GM23338 (cell line): ENCODE results near the gene TMEM51. TPM values are rescaled to one million over a fixed set of nuclear protein-coding genes. Genes with fewer than 3 reads are reported as not detected.

Experiments used
- ATAC-seq: fragments of 200-7000 bp; cut with Tn5 transposase; 3 replicates; pipeline ENCODE4 v1.9.1; 2020
- DNase-seq: peaks from one replicate; pipeline ENCODE4 v3.0.0-alpha.2; 2015; ENCODE audit warnings: low spot score
- H2AFZ ChIP-seq: fragments of 200-600 bp; sonication (generic); 2 replicates; pipeline ENCODE4 v1.8.0; 2016; ENCODE audit warnings: antibody characterized with exemption, mild to moderate bottlenecking, moderate library complexity
- H3F3A ChIP-seq: fragments of 200-600 bp; sonication (generic); replicated peaks from 2 replicates; pipeline ENCODE4 v1.8.0; 2017; ENCODE audit warnings: antibody characterized with exemption, mixed run types, low read depth
- H3K27ac ChIP-seq: fragments of 200-600 bp; sonication (generic); 2 replicates; pipeline ENCODE4 v1.6.1; 2016; ENCODE audit warnings: low read depth
- H3K27me3 ChIP-seq: fragments of 200-600 bp; sonication (generic); 2 replicates; pipeline ENCODE4 v1.8.0; 2016; ENCODE audit warnings: mild to moderate bottlenecking, mixed run types, moderate library complexity; ENCODE audit not compliant: insufficient read depth
- H3K36me3 ChIP-seq: fragments of 200-600 bp; sonication (generic); 2 replicates; pipeline ENCODE4 v1.8.0; 2016; ENCODE audit warnings: mild to moderate bottlenecking; ENCODE audit not compliant: insufficient read depth
- H3K4me1 ChIP-seq: fragments of 200-600 bp; sonication (generic); 2 replicates; pipeline ENCODE4 v1.8.0; 2016; ENCODE audit warnings: mild to moderate bottlenecking, moderate library complexity; ENCODE audit not compliant: insufficient read depth
- H3K4me2 ChIP-seq: fragments of 200-600 bp; sonication (generic); 2 replicates; pipeline ENCODE4 v1.7.1; 2017; ENCODE audit warnings: mixed run types
- H3K4me3 ChIP-seq: fragments of 200-600 bp; sonication (generic); 2 replicates; pipeline ENCODE4 v1.6.1; 2016; ENCODE audit warnings: mixed run types
- H3K79me2 ChIP-seq: fragments of 200-600 bp; sonication (generic); replicated peaks from 2 replicates; pipeline ENCODE4 v1.8.0; 2017; ENCODE audit warnings: mild to moderate bottlenecking; ENCODE audit not compliant: insufficient read depth
- H3K9me2 ChIP-seq: fragments of 200-600 bp; sonication (generic); 2 replicates; pipeline ENCODE4 v1.8.0; 2017; ENCODE audit not compliant: insufficient read depth
- H4K20me1 ChIP-seq: fragments of 200-600 bp; sonication (generic); replicated peaks from 2 replicates; pipeline ENCODE4 v1.8.0; 2017; ENCODE audit warnings: mild to moderate bottlenecking; ENCODE audit not compliant: insufficient read depth
- H3K27ac Mint-ChIP-seq: 2 replicates; pipeline ENCODE4 v1.8.0; 2020; ENCODE audit warnings: inconsistent platforms, mild to moderate bottlenecking, moderate library complexity, mixed read lengths
- H3K27me3 Mint-ChIP-seq: 3 replicates; pipeline ENCODE4 v1.8.0; 2022; ENCODE audit warnings: low read depth, mild to moderate bottlenecking, moderate library complexity, mixed read lengths, inconsistent platforms; ENCODE audit not compliant: insufficient read depth, poor library complexity
- H3K36me3 Mint-ChIP-seq: 3 replicates; pipeline ENCODE4 v1.8.0; 2021; ENCODE audit warnings: low read depth, mild to moderate bottlenecking, inconsistent platforms, moderate library complexity, mixed read lengths
- H3K4me1 Mint-ChIP-seq: 3 replicates; pipeline ENCODE4 v1.8.0; 2020; ENCODE audit warnings: mild to moderate bottlenecking, inconsistent platforms, mixed read lengths
- H3K4me3 Mint-ChIP-seq: 3 replicates; pipeline ENCODE4 v1.8.0; 2021; ENCODE audit warnings: moderate library complexity, mild to moderate bottlenecking, inconsistent platforms, mixed read lengths
- H3K9me3 Mint-ChIP-seq: 3 replicates; pipeline ENCODE4 v1.8.0; 2020; ENCODE audit warnings: moderate library complexity, mild to moderate bottlenecking, inconsistent platforms, mixed read lengths
- CREB1 ChIP-seq: fragments of 250-450 bp; sonication (Bioruptor Pico); IDR thresholded peaks from 2 replicates; pipeline ENCODE4 v1.5.0; 2020; ENCODE audit warnings: low read depth, mild to moderate bottlenecking, moderate library complexity
- EZH2phosphoT487 ChIP-seq: fragments of 200-600 bp; sonication (generic); IDR thresholded peaks from one replicate; pipeline ENCODE4 v1.8.1; 2018; ENCODE audit warnings: antibody characterized with exemption; ENCODE audit not compliant: unreplicated experiment
- JUNB ChIP-seq: IDR thresholded peaks from one replicate; pipeline ENCODE4 v1.6.1; 2016; ENCODE audit warnings: antibody characterized with exemption; ENCODE audit not compliant: unreplicated experiment
- NANOG ChIP-seq: IDR thresholded peaks from 2 replicates; pipeline ENCODE4 v1.6.1; 2016; ENCODE audit warnings: antibody characterized with exemption, borderline replicate concordance
- ZNF114 ChIP-seq: fragments of 250-450 bp; sonication (Bioruptor Pico); IDR thresholded peaks from 2 replicates; pipeline ENCODE4 v1.5.0; 2020; ENCODE audit warnings: mild to moderate bottlenecking, moderate library complexity
- ZNF331 ChIP-seq: fragments of 250-450 bp; sonication (Bioruptor Pico); IDR thresholded peaks from 2 replicates; pipeline ENCODE4 v1.5.0; 2020; ENCODE audit warnings: low read depth, mild to moderate bottlenecking, moderate library complexity
- polyA plus RNA-seq: library from polyadenylated mRNA; unstranded; fragments of >200 nt; fragmentation: Nextera tagmentation; extraction: Ambion mirVana; gene quantifications from 2 replicates; pipeline ENCODE4 v1.2.1, GENCODE V29; 2016
- total RNA-seq: library from RNA; depleted of rRNA; stranded (reverse); fragments of >200 nt; shearing (Covaris generic); gene quantifications from 2 replicates; pipeline ENCODE4 v1.2.3, GENCODE V29; 2014
- TF ChIP-seq, protein P1 (sequence below), 2 experiments: fragments of 200-600 bp in 1 of 2; sonication (generic) in 1 of 2; conservative IDR thresholded peaks; 2 replicates each; pipeline versions ENCODE4 v1.5.1 to v1.6.1; 2016 to 2017; ENCODE audit warnings: antibody characterized with exemption in 2 of 2, low read depth in 2 of 2, mild to moderate bottlenecking in 2 of 2, moderate library complexity in 1 of 2
- TF ChIP-seq, protein P2 (sequence below): fragments of 250-450 bp; sonication (Bioruptor Pico); IDR thresholded peaks from 2 replicates; pipeline ENCODE4 v1.5.0; 2020; ENCODE audit warnings: mild to moderate bottlenecking, moderate library complexity
- TF ChIP-seq, protein P3 (sequence below): IDR thresholded peaks from one replicate; pipeline ENCODE4 v1.6.1; 2018; ENCODE audit warnings: antibody characterized with exemption; ENCODE audit not compliant: unreplicated experiment

Gene TMEM51
- total and polyA plus RNA-seq, 2 experiments from 2014 or later, result 4.0 to 5.2 TPM

DNA sequence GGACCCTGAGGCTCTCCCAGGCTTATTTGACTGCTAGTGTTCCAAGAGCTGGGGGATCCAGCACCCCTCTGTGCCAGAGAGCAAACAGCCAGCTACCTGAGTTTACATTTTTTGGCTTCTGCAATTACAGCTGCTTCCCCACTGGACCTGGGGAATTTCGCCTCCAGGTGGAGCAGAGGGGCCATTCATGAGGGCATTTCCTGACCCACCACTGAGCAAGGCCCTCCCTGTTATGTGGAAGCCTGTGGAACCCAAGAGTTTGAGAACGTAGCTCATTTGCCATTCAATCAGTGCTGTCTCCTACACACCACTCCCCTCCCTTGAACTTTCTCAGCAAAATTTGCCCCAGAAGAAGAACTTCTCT lies 42.7 kb upstream of the TMEM51 start:
- H3K9me3 Mint-ChIP-seq, result no peaks in the 10 kb centered on the region
- H3K27ac Mint-ChIP-seq, result no peak overlapping the region; the same call in 1 of the 2 replicates
- DNase-seq, result peak; percentile 63
- no peak overlapping the region for H3K4me3 ChIP-seq
- H2AFZ ChIP-seq, result peak overlapping the region; percentile 47; the same call in 1 of the 2 replicates
- peak; percentile 59 for ATAC-seq
- no peaks in the 10 kb centered on the region for H4K20me1 ChIP-seq
- H3K36me3 ChIP-seq, result no peaks in the 10 kb centered on the region
- peak overlapping the region; percentile 48; the same call in 1 of the 2 replicates for H3K4me2 ChIP-seq
- TF ChIP-seq, protein P1, sequence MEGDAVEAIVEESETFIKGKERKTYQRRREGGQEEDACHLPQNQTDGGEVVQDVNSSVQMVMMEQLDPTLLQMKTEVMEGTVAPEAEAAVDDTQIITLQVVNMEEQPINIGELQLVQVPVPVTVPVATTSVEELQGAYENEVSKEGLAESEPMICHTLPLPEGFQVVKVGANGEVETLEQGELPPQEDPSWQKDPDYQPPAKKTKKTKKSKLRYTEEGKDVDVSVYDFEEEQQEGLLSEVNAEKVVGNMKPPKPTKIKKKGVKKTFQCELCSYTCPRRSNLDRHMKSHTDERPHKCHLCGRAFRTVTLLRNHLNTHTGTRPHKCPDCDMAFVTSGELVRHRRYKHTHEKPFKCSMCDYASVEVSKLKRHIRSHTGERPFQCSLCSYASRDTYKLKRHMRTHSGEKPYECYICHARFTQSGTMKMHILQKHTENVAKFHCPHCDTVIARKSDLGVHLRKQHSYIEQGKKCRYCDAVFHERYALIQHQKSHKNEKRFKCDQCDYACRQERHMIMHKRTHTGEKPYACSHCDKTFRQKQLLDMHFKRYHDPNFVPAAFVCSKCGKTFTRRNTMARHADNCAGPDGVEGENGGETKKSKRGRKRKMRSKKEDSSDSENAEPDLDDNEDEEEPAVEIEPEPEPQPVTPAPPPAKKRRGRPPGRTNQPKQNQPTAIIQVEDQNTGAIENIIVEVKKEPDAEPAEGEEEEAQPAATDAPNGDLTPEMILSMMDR (conservative IDR thresholded peaks at IDR 0.05; ENCODE audit: low read depth in 2 of 2), result peak; percentile 60 to 69
- TF ChIP-seq CREB1, result no peak
- H3K79me2 ChIP-seq, result no peaks in the 10 kb centered on the region
- H3K9me2 ChIP-seq, result no peaks in the 10 kb centered on the region
- H3F3A ChIP-seq, result peaks cover 6% of the 10 kb centered on the region; the same call in 1 of the 2 replicates
- peaks cover 26% of the 10 kb centered on the region for H3K4me1 ChIP-seq
- no peak overlapping the region for H3K27ac ChIP-seq
- no peaks in the 10 kb centered on the region for H3K27me3 ChIP-seq
- no peaks in the 10 kb centered on the region for H3K36me3 Mint-ChIP-seq
- no peak overlapping the region for H3K4me3 Mint-ChIP-seq
- H3K27me3 Mint-ChIP-seq, result peaks cover 8% of the 10 kb centered on the region
- H3K4me1 Mint-ChIP-seq, result peaks cover 40% of the 10 kb centered on the region

DNA sequence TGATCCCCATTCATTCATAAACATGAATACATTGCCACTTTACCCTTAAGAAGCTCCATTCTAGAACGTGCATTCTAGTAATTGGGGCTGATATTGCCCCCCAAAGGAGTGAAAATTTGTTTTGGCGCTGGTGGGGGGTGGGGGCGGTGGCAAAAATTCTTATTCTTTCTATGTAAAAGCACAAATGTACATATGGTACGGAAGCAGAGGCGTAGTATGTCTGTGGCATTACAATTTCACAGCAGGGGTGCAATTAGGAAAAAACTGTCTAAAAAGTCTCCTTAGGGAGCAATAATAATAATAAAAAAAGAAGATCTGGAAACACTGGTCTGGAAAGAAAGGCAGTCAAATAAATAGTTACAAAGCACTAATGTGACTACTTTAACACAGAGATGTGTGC lies 40.4 kb upstream of the TMEM51 start:
- H3K9me3 Mint-ChIP-seq, result no peaks in the 10 kb centered on the region
- TF ChIP-seq JUNB (no peak), NANOG (no peak), EZH2phosphoT487 (no peak), ZNF331 (CRISPR knock-in tag) (no peak), ZNF114 (no peak)
- TF ChIP-seq, protein P2, sequence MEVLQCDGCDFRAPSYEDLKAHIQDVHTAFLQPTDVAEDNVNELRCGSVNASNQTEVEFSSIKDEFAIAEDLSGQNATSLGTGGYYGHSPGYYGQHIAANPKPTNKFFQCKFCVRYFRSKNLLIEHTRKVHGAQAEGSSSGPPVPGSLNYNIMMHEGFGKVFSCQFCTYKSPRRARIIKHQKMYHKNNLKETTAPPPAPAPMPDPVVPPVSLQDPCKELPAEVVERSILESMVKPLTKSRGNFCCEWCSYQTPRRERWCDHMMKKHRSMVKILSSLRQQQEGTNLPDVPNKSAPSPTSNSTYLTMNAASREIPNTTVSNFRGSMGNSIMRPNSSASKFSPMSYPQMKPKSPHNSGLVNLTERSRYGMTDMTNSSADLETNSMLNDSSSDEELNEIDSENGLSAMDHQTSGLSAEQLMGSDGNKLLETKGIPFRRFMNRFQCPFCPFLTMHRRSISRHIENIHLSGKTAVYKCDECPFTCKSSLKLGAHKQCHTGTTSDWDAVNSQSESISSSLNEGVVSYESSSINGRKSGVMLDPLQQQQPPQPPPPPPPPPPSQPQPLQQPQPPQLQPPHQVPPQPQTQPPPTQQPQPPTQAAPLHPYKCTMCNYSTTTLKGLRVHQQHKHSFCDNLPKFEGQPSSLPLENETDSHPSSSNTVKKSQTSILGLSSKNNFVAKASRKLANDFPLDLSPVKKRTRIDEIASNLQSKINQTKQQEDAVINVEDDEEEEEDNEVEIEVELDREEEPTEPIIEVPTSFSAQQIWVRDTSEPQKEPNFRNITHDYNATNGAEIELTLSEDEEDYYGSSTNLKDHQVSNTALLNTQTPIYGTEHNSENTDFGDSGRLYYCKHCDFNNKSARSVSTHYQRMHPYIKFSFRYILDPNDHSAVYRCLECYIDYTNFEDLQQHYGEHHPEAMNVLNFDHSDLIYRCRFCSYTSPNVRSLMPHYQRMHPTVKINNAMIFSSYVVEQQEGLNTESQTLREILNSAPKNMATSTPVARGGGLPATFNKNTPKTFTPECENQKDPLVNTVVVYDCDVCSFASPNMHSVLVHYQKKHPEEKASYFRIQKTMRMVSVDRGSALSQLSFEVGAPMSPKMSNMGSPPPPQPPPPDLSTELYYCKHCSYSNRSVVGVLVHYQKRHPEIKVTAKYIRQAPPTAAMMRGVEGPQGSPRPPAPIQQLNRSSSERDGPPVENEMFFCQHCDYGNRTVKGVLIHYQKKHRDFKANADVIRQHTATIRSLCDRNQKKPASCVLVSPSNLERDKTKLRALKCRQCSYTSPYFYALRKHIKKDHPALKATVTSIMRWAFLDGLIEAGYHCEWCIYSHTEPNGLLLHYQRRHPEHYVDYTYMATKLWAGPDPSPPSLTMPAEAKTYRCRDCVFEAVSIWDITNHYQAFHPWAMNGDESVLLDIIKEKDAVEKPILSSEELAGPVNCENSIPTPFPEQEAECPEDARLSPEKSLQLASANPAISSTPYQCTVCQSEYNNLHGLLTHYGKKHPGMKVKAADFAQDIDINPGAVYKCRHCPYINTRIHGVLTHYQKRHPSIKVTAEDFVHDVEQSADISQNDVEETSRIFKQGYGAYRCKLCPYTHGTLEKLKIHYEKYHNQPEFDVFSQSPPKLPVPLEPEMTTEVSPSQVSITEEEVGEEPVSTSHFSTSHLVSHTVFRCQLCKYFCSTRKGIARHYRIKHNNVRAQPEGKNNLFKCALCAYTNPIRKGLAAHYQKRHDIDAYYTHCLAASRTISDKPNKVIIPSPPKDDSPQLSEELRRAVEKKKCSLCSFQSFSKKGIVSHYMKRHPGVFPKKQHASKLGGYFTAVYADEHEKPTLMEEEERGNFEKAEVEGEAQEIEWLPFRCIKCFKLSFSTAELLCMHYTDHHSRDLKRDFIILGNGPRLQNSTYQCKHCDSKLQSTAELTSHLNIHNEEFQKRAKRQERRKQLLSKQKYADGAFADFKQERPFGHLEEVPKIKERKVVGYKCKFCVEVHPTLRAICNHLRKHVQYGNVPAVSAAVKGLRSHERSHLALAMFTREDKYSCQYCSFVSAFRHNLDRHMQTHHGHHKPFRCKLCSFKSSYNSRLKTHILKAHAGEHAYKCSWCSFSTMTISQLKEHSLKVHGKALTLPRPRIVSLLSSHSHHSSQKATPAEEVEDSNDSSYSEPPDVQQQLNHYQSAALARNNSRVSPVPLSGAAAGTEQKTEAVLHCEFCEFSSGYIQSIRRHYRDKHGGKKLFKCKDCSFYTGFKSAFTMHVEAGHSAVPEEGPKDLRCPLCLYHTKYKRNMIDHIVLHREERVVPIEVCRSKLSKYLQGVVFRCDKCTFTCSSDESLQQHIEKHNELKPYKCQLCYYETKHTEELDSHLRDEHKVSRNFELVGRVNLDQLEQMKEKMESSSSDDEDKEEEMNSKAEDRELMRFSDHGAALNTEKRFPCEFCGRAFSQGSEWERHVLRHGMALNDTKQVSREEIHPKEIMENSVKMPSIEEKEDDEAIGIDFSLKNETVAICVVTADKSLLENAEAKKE (CRISPR knock-in tag), result no peak
- TF ChIP-seq, protein P3, sequence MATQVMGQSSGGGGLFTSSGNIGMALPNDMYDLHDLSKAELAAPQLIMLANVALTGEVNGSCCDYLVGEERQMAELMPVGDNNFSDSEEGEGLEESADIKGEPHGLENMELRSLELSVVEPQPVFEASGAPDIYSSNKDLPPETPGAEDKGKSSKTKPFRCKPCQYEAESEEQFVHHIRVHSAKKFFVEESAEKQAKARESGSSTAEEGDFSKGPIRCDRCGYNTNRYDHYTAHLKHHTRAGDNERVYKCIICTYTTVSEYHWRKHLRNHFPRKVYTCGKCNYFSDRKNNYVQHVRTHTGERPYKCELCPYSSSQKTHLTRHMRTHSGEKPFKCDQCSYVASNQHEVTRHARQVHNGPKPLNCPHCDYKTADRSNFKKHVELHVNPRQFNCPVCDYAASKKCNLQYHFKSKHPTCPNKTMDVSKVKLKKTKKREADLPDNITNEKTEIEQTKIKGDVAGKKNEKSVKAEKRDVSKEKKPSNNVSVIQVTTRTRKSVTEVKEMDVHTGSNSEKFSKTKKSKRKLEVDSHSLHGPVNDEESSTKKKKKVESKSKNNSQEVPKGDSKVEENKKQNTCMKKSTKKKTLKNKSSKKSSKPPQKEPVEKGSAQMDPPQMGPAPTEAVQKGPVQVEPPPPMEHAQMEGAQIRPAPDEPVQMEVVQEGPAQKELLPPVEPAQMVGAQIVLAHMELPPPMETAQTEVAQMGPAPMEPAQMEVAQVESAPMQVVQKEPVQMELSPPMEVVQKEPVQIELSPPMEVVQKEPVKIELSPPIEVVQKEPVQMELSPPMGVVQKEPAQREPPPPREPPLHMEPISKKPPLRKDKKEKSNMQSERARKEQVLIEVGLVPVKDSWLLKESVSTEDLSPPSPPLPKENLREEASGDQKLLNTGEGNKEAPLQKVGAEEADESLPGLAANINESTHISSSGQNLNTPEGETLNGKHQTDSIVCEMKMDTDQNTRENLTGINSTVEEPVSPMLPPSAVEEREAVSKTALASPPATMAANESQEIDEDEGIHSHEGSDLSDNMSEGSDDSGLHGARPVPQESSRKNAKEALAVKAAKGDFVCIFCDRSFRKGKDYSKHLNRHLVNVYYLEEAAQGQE, result no peak

More for the DNA sequence above, 40.4 kb upstream of the TMEM51 start:
- no peaks in the 10 kb centered on the region for H3K9me2 ChIP-seq
- peaks cover 30% of the 10 kb centered on the region for H3K4me1 Mint-ChIP-seq
- H3K4me3 ChIP-seq, result no peak overlapping the region
- no peak overlapping the region for H3K27ac ChIP-seq
- H3K27ac Mint-ChIP-seq, result no peak overlapping the region
- peaks cover 12% of the 10 kb centered on the region for H3K27me3 Mint-ChIP-seq
- peaks cover 16% of the 10 kb centered on the region for H3K4me1 ChIP-seq
- H2AFZ ChIP-seq, result peak overlapping the region; percentile 86; the same call in 1 of the 2 replicates
- no peaks in the 10 kb centered on the region for H4K20me1 ChIP-seq
- no peak overlapping the region for H3K4me3 Mint-ChIP-seq
- H3F3A ChIP-seq, result peaks cover 6% of the 10 kb centered on the region; the same call in 1 of the 2 replicates
- H3K4me2 ChIP-seq, result no peak overlapping the region
- H3K36me3 Mint-ChIP-seq, result no peaks in the 10 kb centered on the region
- no peaks in the 10 kb centered on the region for H3K79me2 ChIP-seq
- no peaks in the 10 kb centered on the region for H3K27me3 ChIP-seq
- H3K36me3 ChIP-seq, result no peaks in the 10 kb centered on the region
- no peak for ATAC-seq
- DNase-seq, result no peak
